Keratinocyte (primary cell): Measurements from ENCODE around the gene PGAP6. TPM values are rescaled to one million over a fixed set of nuclear protein-coding genes. Genes with fewer than 3 reads are reported as not detected.
A peak's percentile ranks its signal among the peaks of the same experiment; 100 is the strongest.

Experiments
- DNase-seq: peaks from one replicate; pipeline ENCODE4 v3.0.0-alpha.2; 2011; ENCODE audit warnings: low read depth, missing footprints, low spot score
- FAIRE-seq: peaks from 2 replicates; lab custom pipeline; 2011; peaks lifted over from hg19 to GRCh38; lab: Jason Lieb, UNC
- H2AFZ ChIP-seq: 2 replicates; pipeline ENCODE4 v1.6.0; 2012; ENCODE audit warnings: low read length, control low read depth, inconsistent platforms; ENCODE audit not compliant: control insufficient read depth
- H3K27ac ChIP-seq: 2 replicates; pipeline ENCODE4 v1.5.1; 2011; ENCODE audit warnings: low read length; ENCODE audit not compliant: control insufficient read depth, insufficient read depth
- H3K27me3 ChIP-seq: 3 replicates; pipeline ENCODE4 v1.6.0; 2011; ENCODE audit warnings: low read length; ENCODE audit not compliant: control insufficient read depth, insufficient read depth; ENCODE audit errors: extremely low read depth
- H3K36me3 ChIP-seq, 2 experiments: 2 replicates in 1 of 2; 3 replicates in 1 of 2; pipeline ENCODE4 v1.5.1; 2011; ENCODE audit warnings: low read length in 2 of 2, mild to moderate bottlenecking in 1 of 2; ENCODE audit not compliant: control insufficient read depth in 2 of 2, insufficient read depth in 2 of 2; ENCODE audit errors: extremely low read depth in 1 of 2
- H3K4me1 ChIP-seq: 3 replicates; pipeline ENCODE4 v1.5.1; 2011; ENCODE audit warnings: low read length; ENCODE audit not compliant: control insufficient read depth, insufficient read depth; ENCODE audit errors: extremely low read depth
- H3K4me2 ChIP-seq: 3 replicates; pipeline ENCODE4 v1.6.0; 2011; ENCODE audit warnings: low read depth, low read length; ENCODE audit not compliant: control insufficient read depth, insufficient read depth; ENCODE audit errors: extremely low read depth
- H3K4me3 ChIP-seq, 3 experiments: fragments of 200-600 bp in 1 of 3; sonication (generic) in 1 of 3; 2 replicates in 2 of 3; 3 replicates in 1 of 3; pipeline ENCODE4 v1.5.1; 2011 to 2016; ENCODE audit warnings: low read length in 3 of 3, mild to moderate bottlenecking in 3 of 3, control low read depth in 2 of 3, inconsistent platforms in 1 of 3, low read depth in 1 of 3, mixed read lengths in 1 of 3, mixed run types in 1 of 3, moderate library complexity in 1 of 3; ENCODE audit not compliant: control insufficient read depth in 2 of 3, insufficient read depth in 2 of 3; ENCODE audit errors: extremely low read depth in 1 of 3
- H3K79me2 ChIP-seq: 2 replicates; pipeline ENCODE4 v1.6.0; 2012; ENCODE audit warnings: low read length; ENCODE audit not compliant: control insufficient read depth, insufficient read depth
- H3K9ac ChIP-seq: 3 replicates; pipeline ENCODE4 v1.6.0; 2011; ENCODE audit warnings: low read length; ENCODE audit not compliant: control insufficient read depth, insufficient read depth; ENCODE audit errors: extremely low read depth
- H3K9me1 ChIP-seq: 3 replicates; pipeline ENCODE4 v1.6.0; 2011; ENCODE audit warnings: low read length; ENCODE audit not compliant: control insufficient read depth, insufficient read depth; ENCODE audit errors: extremely low read depth
- H3K9me3 ChIP-seq: 2 replicates; pipeline ENCODE4 v1.5.1; 2012; ENCODE audit warnings: low read depth, low read length; ENCODE audit not compliant: control insufficient read depth
- H4K20me1 ChIP-seq: 3 replicates; pipeline ENCODE4 v1.6.0; 2011; ENCODE audit warnings: low read length; ENCODE audit not compliant: control insufficient read depth, insufficient read depth; ENCODE audit errors: extremely low read depth
- CTCF ChIP-seq, 3 experiments: IDR thresholded peaks in 1 of 3; conservative IDR thresholded peaks in 1 of 3; optimal IDR thresholded peaks in 1 of 3; 2 replicates in 2 of 3; 3 replicates in 1 of 3; pipeline versions ENCODE3 to v1.5.1; 2011; ENCODE audit warnings: low read length in 3 of 3, mild to moderate bottlenecking in 3 of 3, moderate library complexity in 2 of 3, control low read depth in 1 of 3, inconsistent platforms in 1 of 3; ENCODE audit not compliant: insufficient read depth in 2 of 3; ENCODE audit errors: extremely low read depth in 1 of 3
- EZH2 ChIP-seq: IDR thresholded peaks from one replicate; pipeline ENCODE4 v1.6.1; 2012; ENCODE audit warnings: inconsistent platforms, mild to moderate bottlenecking, low read length, moderate library complexity
- dilution Hi-C: fragments of 300-500 bp; cut with MboI; formaldehyde crosslinking; loops from one replicate; pipeline ENCODE4 v1.7.0; 2020; ENCODE audit warnings: low sequenced_read_pairs; ENCODE audit not compliant: extremely low pct_ligation_motif_present
- polyA plus RNA-seq, 5 experiments: library from polyadenylated mRNA; depleted of rRNA in 3 of 5; stranded (reverse) in 3 of 5; stranded (forward) in 1 of 5; unstranded in 1 of 5; fragments of >200 nt; gene quantifications; 1 replicate in 1 of 5; 2 replicates in 3 of 5; 3 replicates in 1 of 5; pipeline versions ENCODE4 v1.2.1 to v1.2.3, GENCODE V29; 2011 to 2012; ENCODE audit warnings: missing spikeins in 2 of 5, low read depth in 1 of 5, low replicate concordance in 1 of 5

The PGAP6 gene
- polyA plus RNA-seq, 1 donor (not counting 4 experiments of a cell fraction or from before 2014, with no cell fraction given), result 25.5 TPM

DNA sequence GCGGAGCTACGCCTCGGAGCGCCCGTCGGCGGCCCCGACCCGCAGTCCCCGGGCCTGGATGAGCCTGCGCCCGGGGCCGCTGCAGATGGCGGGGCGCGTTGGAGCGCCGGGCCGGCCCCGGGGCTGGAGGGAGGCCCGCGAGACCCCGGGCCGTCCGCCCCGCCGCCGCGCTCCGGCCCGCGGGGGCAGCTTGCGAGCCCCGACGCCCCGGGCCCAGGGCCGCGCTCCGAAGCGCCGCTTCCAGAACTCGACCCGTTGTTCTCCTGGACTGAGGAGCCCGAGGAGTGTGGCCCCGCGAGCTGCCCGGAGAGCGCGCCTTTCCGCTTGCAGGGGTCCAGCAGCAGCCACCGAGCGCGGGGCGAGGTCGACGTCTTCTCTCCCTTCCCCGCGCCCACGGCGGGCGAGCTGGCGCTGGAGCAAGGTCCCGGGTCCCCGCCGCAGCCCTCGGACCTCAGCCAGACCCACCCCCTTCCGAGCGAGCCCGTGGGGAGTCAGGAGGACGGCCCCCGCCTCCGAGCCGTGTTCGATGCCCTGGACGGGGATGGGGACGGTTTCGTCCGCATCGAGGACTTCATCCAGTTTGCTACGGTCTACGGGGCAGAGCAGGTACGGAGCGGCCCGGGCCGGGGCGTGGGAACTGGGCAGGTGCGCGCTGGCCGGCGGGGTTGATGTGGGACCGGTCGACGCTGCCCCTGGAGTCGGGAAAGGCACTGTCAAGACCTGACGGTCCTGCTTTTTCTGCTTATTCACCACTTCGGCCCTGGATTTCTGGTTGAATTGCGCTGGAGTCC is 44.5 kb upstream of the PGAP6 start:
- Histone ChIP-seq H3K36me3 (peaks cover 0 to 3% of the 10 kb centered on the region in 2 experiments), H4K20me1 (peaks cover 6% of the 10 kb centered on the region), H3K4me3 (peak overlapping the region; percentile 70 to 82 (median 74)), H3K9ac (peak overlapping the region; percentile 69), H3K4me1 (peaks cover 32% of the 10 kb centered on the region), H3K9me3 (no peaks in the 10 kb centered on the region), H3K27ac (no peak overlapping the region), H3K4me2 (peak overlapping the region; percentile 70), H2AFZ (no peak overlapping the region), H3K9me1 (peaks cover 5% of the 10 kb centered on the region), H3K27me3 (no peaks in the 10 kb centered on the region), H3K79me2 (peaks cover 35% of the 10 kb centered on the region)
- TF ChIP-seq EZH2 (no peak), CTCF (optimal IDR thresholded peaks at IDR 0.05 in 1 of 3, IDR thresholded peaks at IDR 0.05 in 1 of 3, conservative IDR thresholded peaks at IDR 0.05 in 1 of 3; ENCODE audit: extremely low read depth in 1 of 3, insufficient read depth in 2 of 3, low read length in 3 of 3) (no peak)
- no peak for FAIRE-seq
- DNase-seq, result no peak
- dilution Hi-C loops, result no loop called here

DNA sequence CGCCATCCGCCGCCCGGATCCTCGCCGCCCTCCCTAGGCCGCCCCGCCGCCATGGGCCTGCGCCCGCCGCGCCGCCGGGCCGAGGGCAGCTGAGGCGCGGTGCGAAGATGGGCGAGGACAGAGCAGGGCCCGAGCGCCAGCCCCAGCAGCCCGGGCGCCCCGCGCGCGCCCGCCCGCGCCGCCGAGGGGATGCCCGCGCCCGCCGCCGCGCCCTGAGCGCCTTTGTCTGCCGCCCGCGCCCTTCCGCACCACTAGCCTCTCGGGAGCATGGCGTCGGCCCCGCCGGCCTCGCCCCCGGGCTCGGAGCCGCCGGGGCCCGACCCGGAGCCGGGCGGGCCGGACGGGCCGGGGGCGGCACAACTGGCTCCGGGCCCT is 43.9 kb upstream of the PGAP6 start:
- no peaks in the 10 kb centered on the region for H3K9me3 ChIP-seq
- H2AFZ ChIP-seq, result no peak overlapping the region
- peak overlapping the region; percentile 71 for H3K27ac ChIP-seq
- peaks cover 5% of the 10 kb centered on the region for H3K9me1 ChIP-seq
- H3K9ac ChIP-seq, result peak overlapping the region; percentile 69
- H3K4me1 ChIP-seq, result peaks cover 32% of the 10 kb centered on the region
- peaks cover 31% of the 10 kb centered on the region for H3K79me2 ChIP-seq
- H3K27me3 ChIP-seq, result no peaks in the 10 kb centered on the region
- peaks cover 0 to 3% of the 10 kb centered on the region in 2 experiments for H3K36me3 ChIP-seq
- DNase-seq, result no peak
- FAIRE-seq, result no peak
- dilution Hi-C loops, result no loop called here
- H3K4me3 ChIP-seq, result peak overlapping the region in 2 of 3 experiments; percentile 54 to 70
- H3K4me2 ChIP-seq, result peak overlapping the region; percentile 70
- TF ChIP-seq EZH2, result no peak
- TF ChIP-seq CTCF (optimal IDR thresholded peaks at IDR 0.05 in 1 of 3, IDR thresholded peaks at IDR 0.05 in 1 of 3, conservative IDR thresholded peaks at IDR 0.05 in 1 of 3; ENCODE audit: extremely low read depth in 1 of 3, insufficient read depth in 2 of 3, low read length in 3 of 3), result no peak
- H4K20me1 ChIP-seq, result peaks cover 6% of the 10 kb centered on the region
